IMR-90 (cell line): ENCODE data around the gene BLZF1. TPM values are rescaled to one million over a fixed set of nuclear protein-coding genes. Genes with fewer than 3 reads are reported as not detected.

Experiments used
- ATAC-seq: fragments of 200-7000 bp; cut with Tn5 transposase; 2 replicates; pipeline ENCODE4 v1.9.1; 2020; ENCODE audit warnings: low read depth, mild to moderate bottlenecking, moderate library complexity
- BruUV-seq: library from RNA; stranded (reverse); fragments of 400-500 nt; replicated peaks from 2 replicates; lab custom pipeline; 2021; lab: Mats Ljungman, UMichigan
- CTCF ChIA-PET: fragments of 300-600 bp; formaldehyde crosslinking; extraction: SDS; loops from one replicate; lab custom pipeline; 2021; ENCODE audit warnings: antibody characterized with exemption; lab: Yijun Ruan, JAX
- POLR2A ChIA-PET: fragments of 300-600 bp; sonication (Branson Sonifier 250); formaldehyde crosslinking; loops from one replicate; lab custom pipeline; 2022; ENCODE audit warnings: antibody characterized with exemption; ENCODE audit not compliant: unreplicated experiment; lab: Charles Lee
- DNase-seq: peaks from one replicate; pipeline ENCODE4 v3.0.0; 2013
- H2AFZ ChIP-seq: replicated peaks from 2 replicates; pipeline ENCODE3; 2013; ENCODE audit warnings: low read length, mild to moderate bottlenecking; ENCODE audit not compliant: poor library complexity
- H2AK5ac ChIP-seq: 2 replicates; pipeline ENCODE4 v1.6.1; 2013; ENCODE audit warnings: low read depth, low read length, inconsistent platforms
- H2AK9ac ChIP-seq: replicated peaks from 2 replicates; pipeline ENCODE3; 2013; ENCODE audit warnings: mild to moderate bottlenecking, low read depth, low read length, moderate library complexity; ENCODE audit not compliant: poor library complexity
- H2BK120ac ChIP-seq: 2 replicates; pipeline ENCODE4 v1.6.1; 2013; ENCODE audit warnings: low read depth, low read length, inconsistent platforms
- H2BK15ac ChIP-seq: 3 replicates; pipeline ENCODE4 v1.6.1; 2013; ENCODE audit warnings: low read depth, low read length, inconsistent platforms
- H2BK20ac ChIP-seq: 2 replicates; pipeline ENCODE4 v1.6.1; 2013; ENCODE audit warnings: low read depth, mild to moderate bottlenecking, inconsistent platforms, low read length, moderate library complexity
- H2BK5ac ChIP-seq: 2 replicates; pipeline ENCODE4 v1.6.1; 2013; ENCODE audit warnings: mild to moderate bottlenecking, low read depth, low read length, inconsistent platforms; ENCODE audit not compliant: poor library complexity, severe bottlenecking
- H3K14ac ChIP-seq: replicated peaks from 2 replicates; pipeline ENCODE4 v1.6.1; 2013; ENCODE audit warnings: low read depth, low read length, inconsistent platforms
- H3K18ac ChIP-seq: 2 replicates; pipeline ENCODE4 v1.6.1; 2013; ENCODE audit warnings: low read depth, low read length, control low read depth
- H3K23ac ChIP-seq: 2 replicates; pipeline ENCODE4 v1.6.1; 2013; ENCODE audit warnings: low read depth, low read length, inconsistent platforms
- H3K27ac ChIP-seq: 2 replicates; pipeline ENCODE4 v1.5.1; 2013; ENCODE audit warnings: mild to moderate bottlenecking, control low read depth, low read length; ENCODE audit not compliant: insufficient read depth
- H3K27me3 ChIP-seq: 2 replicates; pipeline ENCODE4 v1.6.1; 2013; ENCODE audit warnings: low read length; ENCODE audit not compliant: control insufficient read depth, insufficient read depth
- H3K36me3 ChIP-seq: 2 replicates; pipeline ENCODE4 v1.6.1; 2013; ENCODE audit warnings: low read length, mixed read lengths; ENCODE audit not compliant: control insufficient read depth, insufficient read depth
- H3K4ac ChIP-seq: 2 replicates; pipeline ENCODE4 v1.6.1; 2013; ENCODE audit warnings: low read depth, low read length, inconsistent platforms
- H3K4me1 ChIP-seq: 2 replicates; pipeline ENCODE4 v1.6.1; 2013; ENCODE audit warnings: low read length, mixed read lengths; ENCODE audit not compliant: control insufficient read depth, insufficient read depth
- H3K4me2 ChIP-seq: 2 replicates; pipeline ENCODE4 v1.6.1; 2013; ENCODE audit warnings: low read depth, mild to moderate bottlenecking, control low read depth, low read length, moderate library complexity
- H3K4me3 ChIP-seq: 2 replicates; pipeline ENCODE4 v1.5.1; 2013; ENCODE audit warnings: low read depth, mild to moderate bottlenecking, control low read depth, low read length, moderate library complexity; ENCODE audit not compliant: insufficient read depth
- H3K56ac ChIP-seq: 2 replicates; pipeline ENCODE4 v1.6.1; 2013; ENCODE audit warnings: low read length, inconsistent platforms; ENCODE audit not compliant: insufficient read depth; ENCODE audit errors: extremely low read depth
- H3K79me1 ChIP-seq, 2 experiments: 2 replicates each; pipeline ENCODE4 v1.6.1; 2013; ENCODE audit warnings: low read length in 2 of 2, inconsistent platforms in 1 of 2, low read depth in 1 of 2
- H3K9ac ChIP-seq: 2 replicates; pipeline ENCODE4 v1.6.1; 2013; ENCODE audit warnings: low read depth, low read length, control low read depth
- H3K9me1 ChIP-seq: 2 replicates; pipeline ENCODE4 v1.6.1; 2013; ENCODE audit warnings: low read length, inconsistent platforms; ENCODE audit not compliant: insufficient read depth
- H3K9me3 ChIP-seq: 2 replicates; pipeline ENCODE4 v1.6.1; 2013; ENCODE audit warnings: low read length; ENCODE audit not compliant: control insufficient read depth, insufficient read depth
- H4K20me1 ChIP-seq: 2 replicates; pipeline ENCODE4 v1.6.1; 2013; ENCODE audit warnings: low read length, inconsistent platforms; ENCODE audit not compliant: insufficient read depth
- H4K5ac ChIP-seq: 2 replicates; pipeline ENCODE4 v1.6.1; 2013; ENCODE audit warnings: mild to moderate bottlenecking, low read depth, low read length, control low read depth
- H4K8ac ChIP-seq, 2 experiments: 2 replicates each; pipeline ENCODE4 v1.6.1; 2013; ENCODE audit warnings: low read depth in 2 of 2, low read length in 2 of 2, control low read depth in 1 of 2, inconsistent platforms in 1 of 2
- H4K91ac ChIP-seq: 2 replicates; pipeline ENCODE4 v1.6.1; 2013; ENCODE audit warnings: low read depth, low read length, inconsistent platforms; ENCODE audit not compliant: insufficient read depth
- CTCF ChIP-seq: conservative IDR thresholded peaks from 2 replicates; pipeline ENCODE4 v1.5.1; 2012; ENCODE audit warnings: mild to moderate bottlenecking, low read depth, low read length, improper control_type of control experiment
- ELK1 ChIP-seq: fragments of 150-350 bp; IDR thresholded peaks from 2 replicates; pipeline ENCODE4 v1.6.1; 2016; ENCODE audit warnings: low read depth, mild to moderate bottlenecking, low read length, moderate library complexity, borderline replicate concordance
- FOS ChIP-seq: fragments of 150-350 bp; IDR thresholded peaks from 2 replicates; pipeline ENCODE4 v1.6.1; 2016; ENCODE audit warnings: low read depth, low read length
- MAZ ChIP-seq: IDR thresholded peaks from 2 replicates; pipeline ENCODE4 v1.6.1; 2012; ENCODE audit warnings: low read depth, mild to moderate bottlenecking, low read length, improper control_type of control experiment, moderate library complexity, borderline replicate concordance
- NFE2L2 ChIP-seq: fragments of 150-350 bp; IDR thresholded peaks from 2 replicates; pipeline ENCODE4 v1.6.1; 2016; ENCODE audit warnings: low read depth, mild to moderate bottlenecking, low read length
- RCOR1 ChIP-seq: IDR thresholded peaks from 2 replicates; pipeline ENCODE4 v1.6.1; 2012; ENCODE audit warnings: mild to moderate bottlenecking, low read length, improper control_type of control experiment; ENCODE audit not compliant: insufficient replicate concordance
- RFX5 ChIP-seq: IDR thresholded peaks from 2 replicates; pipeline ENCODE4 v1.8.0; 2012; ENCODE audit warnings: low read depth, mild to moderate bottlenecking, low read length, moderate library complexity
- SMC3 ChIP-seq: fragments of 150-350 bp; IDR thresholded peaks from 2 replicates; pipeline ENCODE4 v1.6.1; 2016; ENCODE audit warnings: low read depth, mild to moderate bottlenecking, antibody characterized with exemption, low read length, moderate library complexity
- WGBS, 2 experiments: methylation state at CpG; one replicate each; pipeline versions ENCODE4 v1.1.5 to v1.1.7; 2013; ENCODE audit warnings: missing lambda C conversion rate in 2 of 2; ENCODE audit not compliant: insufficient read length in 1 of 2; ENCODE audit errors: extremely low coverage in 2 of 2; 5-methylcytosine and 5-hydroxymethylcytosine counted together
- dilution Hi-C: fragments of 300-500 bp; cut with HindIII; formaldehyde crosslinking; loops from one replicate; pipeline ENCODE4 v1.14.3; 2018; ENCODE audit warnings: low sequenced_read_pairs; ENCODE audit not compliant: unreplicated experiment
- in situ Hi-C: fragments of 300-500 bp; cut with MboI; formaldehyde crosslinking; loops from 3 replicates; pipeline ENCODE4 v1.14.3; 2019; ENCODE audit warnings: low sequenced_read_pairs, inconsistent platforms, mixed read lengths
- intact Hi-C: fragments of 100-400 bp; cut with micrococcal nuclease; formaldehyde crosslinking; loops from 2 replicates; pipeline ENCODE4 v1.10.0; 2022
- polyA plus RNA-seq, 3 experiments: library from polyadenylated mRNA; depleted of rRNA; stranded (reverse); fragments of >200 nt; gene quantifications; 2 replicates each; pipeline ENCODE4 v1.2.3, GENCODE V29; 2012; ENCODE audit warnings: low replicate concordance in 1 of 3
- total RNA-seq: library from RNA; depleted of rRNA; stranded (reverse); fragments of >200 nt; gene quantifications from 2 replicates; pipeline ENCODE4 v1.2.3, GENCODE V29; 2012

Gene BLZF1
- total and polyA plus RNA-seq, 2 of the 4 experiments (the other 2 are of a cell fraction), result 14.2 to 24.2 TPM

- H4K5ac ChIP-seq, result no peak overlapping the region
- no peak overlapping the region for H3K4me2 ChIP-seq
- no TSS peak for BruUV-seq
- H3K9me1 ChIP-seq, result no peaks in the 10 kb centered on the region
- no peak overlapping the region for H3K18ac ChIP-seq
- no peak overlapping the region for H3K14ac ChIP-seq
- no peak overlapping the region for H3K27ac ChIP-seq
- H3K56ac ChIP-seq, result no peak overlapping the region
- WGBS, 2 experiments, result no CpG with 5 or more reads among the region's 5 CpGs
- no peak for DNase-seq
- H2BK5ac ChIP-seq, result no peak overlapping the region
- no peak overlapping the region for H2BK15ac ChIP-seq
- intact Hi-C loops, result no loop called here
- H3K9me3 ChIP-seq, result no peaks in the 10 kb centered on the region
- H3K23ac ChIP-seq, result no peak overlapping the region
- dilution Hi-C loops, result no loop called here
- TF ChIP-seq RFX5 (no peak), FOS (no peak), ELK1 (no peak), RCOR1 (no peak), CTCF (no peak), NFE2L2 (no peak), MAZ (no peak), SMC3 (no peak)
- H4K8ac ChIP-seq, result no peak overlapping the region
- ChIA-PET POLR2A (no interaction called here), CTCF (no interaction called here)
- H3K4me1 ChIP-seq, result no peaks in the 10 kb centered on the region
- H3K79me1 ChIP-seq, result no peaks in the 10 kb centered on the region
- no peak overlapping the region for H2AK9ac ChIP-seq
- ATAC-seq, result no peak
- in situ Hi-C loops, result no loop called here
- H2AFZ ChIP-seq, result no peak overlapping the region
- no peak overlapping the region for H3K4ac ChIP-seq
- no peaks in the 10 kb centered on the region for H3K36me3 ChIP-seq
- no peaks in the 10 kb centered on the region for H4K20me1 ChIP-seq
- no peak overlapping the region for H2BK20ac ChIP-seq
- no peak overlapping the region for H3K9ac ChIP-seq
- H3K27me3 ChIP-seq, result no peaks in the 10 kb centered on the region
- H3K4me3 ChIP-seq, result no peak overlapping the region
- no peak overlapping the region for H2BK120ac ChIP-seq
- H2AK5ac ChIP-seq, result no peak overlapping the region
- H4K91ac ChIP-seq, result no peak overlapping the region
These were observed 53.3 kb downstream of the BLZF1 start for GRCh38 chr1:169421309-169421708.
